Esophagus (tissue), 2 donors: ENCODE results near the gene ICAM1. TPM values are rescaled to one million over a fixed set of nuclear protein-coding genes. Genes with fewer than 3 reads are reported as not detected.
A peak's percentile ranks its signal among the peaks of the same experiment; 100 is the strongest.
"Not testable (repeated sequence)": the region's sequence is repeated elsewhere in the genome, so short reads cannot be mapped to it uniquely, and the experiment has no call there.

ENCODE experiments used
- H3K27ac ChIP-seq, 2 donors: one replicate each; pipeline ENCODE4 v1.5.1; 2013; ENCODE audit warnings: low read depth in 2 of 2, mild to moderate bottlenecking in 2 of 2, inconsistent platforms in 1 of 2, low read length in 1 of 2, moderate library complexity in 1 of 2
- H3K27me3 ChIP-seq, 2 donors: one replicate each; pipeline ENCODE4 v1.6.1; 2013; ENCODE audit warnings: low read length in 2 of 2, control low read depth in 1 of 2, mild to moderate bottlenecking in 1 of 2; ENCODE audit not compliant: insufficient read depth in 2 of 2, control insufficient read depth in 1 of 2
- H3K36me3 ChIP-seq, 2 donors: one replicate each; pipeline ENCODE4 v1.6.1; 2013; ENCODE audit warnings: low read length in 1 of 2; ENCODE audit not compliant: control insufficient read depth in 2 of 2, insufficient read depth in 2 of 2
- H3K4me1 ChIP-seq, 2 donors: one replicate each; pipeline ENCODE4 v1.6.1; 2013; ENCODE audit warnings: low read length in 1 of 2; ENCODE audit not compliant: control insufficient read depth in 2 of 2, insufficient read depth in 2 of 2
- H3K4me3 ChIP-seq, 2 donors: one replicate each; pipeline ENCODE4 v1.5.1; 2013; ENCODE audit warnings: low read length in 2 of 2, mild to moderate bottlenecking in 2 of 2, low read depth in 1 of 2, moderate library complexity in 1 of 2
- H3K9me3 ChIP-seq, 2 donors: one replicate each; pipeline ENCODE4 v1.6.1; 2013; ENCODE audit warnings: mild to moderate bottlenecking in 2 of 2, low read depth in 1 of 2, low read length in 1 of 2, moderate library complexity in 1 of 2; ENCODE audit not compliant: control insufficient read depth in 2 of 2, insufficient read depth in 1 of 2
- WGBS, 2 donors: extraction: QIAGEN DNeasy Blood & Tissue Kit; methylation state at CpG; one replicate each; pipeline ENCODE4 v1.1.7; 2013; 5-methylcytosine and 5-hydroxymethylcytosine counted together
- polyA plus RNA-seq, 2 donors: library from polyadenylated mRNA; stranded (reverse); fragments of 200-250 nt; gene quantifications; one replicate each; pipeline ENCODE4 v1.2.3, GENCODE V29; 2013
- donor health status: healthy with polysubstance abuse.
- donor health status: Bipolar disorder and iron deficiency.

The ICAM1 gene
- polyA plus RNA-seq, 2 donors: 4.8 to 8.8 TPM

DNA sequence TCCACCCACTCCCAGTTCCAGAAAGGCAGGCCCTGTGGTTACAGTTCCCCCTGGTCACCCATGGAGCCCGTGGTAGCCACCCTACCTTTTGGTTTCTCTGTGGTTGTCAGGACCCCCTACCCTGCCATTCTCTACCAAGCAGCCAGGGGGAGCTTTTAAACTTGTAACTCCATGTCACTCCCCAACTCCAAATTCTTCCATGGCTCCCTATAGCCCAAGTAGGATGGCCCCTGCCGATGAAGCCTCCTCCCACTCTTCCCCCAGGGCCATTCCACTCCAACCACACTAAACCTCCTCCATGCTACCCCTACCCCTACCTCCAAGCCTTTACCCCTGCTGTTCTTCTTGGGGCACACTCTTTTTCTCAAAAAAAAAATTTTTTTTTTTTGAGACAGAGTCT, 42.0 kb upstream of the ICAM1 start:
- H3K4me3 ChIP-seq: no peak overlapping the region
- 47 to 51% methylated on average over 2 of the region's 2 CpGs for WGBS, 2 donors
- H3K4me1 ChIP-seq: no peaks in the 10 kb centered on the region
- peak overlapping the region in 1 of 2 donors; percentile 45 for H3K27ac ChIP-seq
- H3K36me3 ChIP-seq: peaks cover 0 to 5% of the 10 kb centered on the region in 2 donors
- H3K27me3 ChIP-seq: no peaks in the 10 kb centered on the region
- H3K9me3 ChIP-seq: no peaks in the 10 kb centered on the region

DNA sequence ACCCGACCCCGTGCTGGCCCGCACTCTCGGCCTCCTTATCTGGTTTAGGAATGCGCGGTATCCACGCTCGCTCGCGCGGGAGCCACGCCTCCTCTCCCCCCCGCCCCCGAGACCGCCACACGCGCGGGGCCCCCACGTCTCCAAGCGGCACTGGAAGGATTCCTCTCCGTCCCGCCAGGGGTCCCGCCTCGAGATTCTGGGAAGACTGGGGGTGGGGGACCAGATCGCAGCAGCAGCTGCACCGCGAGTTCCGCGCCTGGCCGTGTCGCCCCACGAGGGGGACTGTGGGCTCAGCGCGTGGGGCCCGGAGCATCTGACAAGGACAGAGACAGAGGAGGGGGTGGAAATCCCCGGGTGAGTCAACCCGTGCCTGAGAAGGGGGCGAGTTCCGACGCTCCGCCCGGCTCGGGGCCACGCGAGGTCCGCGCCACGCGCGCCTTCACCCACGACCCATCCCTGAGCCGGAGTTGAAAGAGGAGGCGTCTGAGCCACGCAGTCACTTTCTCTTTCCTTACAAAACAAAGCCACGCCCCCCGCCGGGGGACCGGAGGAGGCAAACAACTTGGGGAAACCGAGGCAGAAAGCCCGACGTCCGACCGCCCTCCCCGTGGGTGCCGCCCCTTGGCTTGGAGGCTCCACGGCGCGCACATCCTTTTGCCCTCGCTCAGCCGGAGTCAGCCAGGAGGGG, 40.6 kb upstream of the ICAM1 start:
- no peaks in the 10 kb centered on the region for H3K9me3 ChIP-seq
- 1% methylated on average over 58 to 70 of the region's 70 CpGs for WGBS, 2 donors
- H3K36me3 ChIP-seq: no peaks in the 10 kb centered on the region
- peak overlapping the region; percentile 77 to 84 for H3K27ac ChIP-seq
- peak overlapping the region; percentile 65 to 88 for H3K4me3 ChIP-seq
- no peaks in the 10 kb centered on the region for H3K27me3 ChIP-seq
- no peaks in the 10 kb centered on the region for H3K4me1 ChIP-seq

DNA sequence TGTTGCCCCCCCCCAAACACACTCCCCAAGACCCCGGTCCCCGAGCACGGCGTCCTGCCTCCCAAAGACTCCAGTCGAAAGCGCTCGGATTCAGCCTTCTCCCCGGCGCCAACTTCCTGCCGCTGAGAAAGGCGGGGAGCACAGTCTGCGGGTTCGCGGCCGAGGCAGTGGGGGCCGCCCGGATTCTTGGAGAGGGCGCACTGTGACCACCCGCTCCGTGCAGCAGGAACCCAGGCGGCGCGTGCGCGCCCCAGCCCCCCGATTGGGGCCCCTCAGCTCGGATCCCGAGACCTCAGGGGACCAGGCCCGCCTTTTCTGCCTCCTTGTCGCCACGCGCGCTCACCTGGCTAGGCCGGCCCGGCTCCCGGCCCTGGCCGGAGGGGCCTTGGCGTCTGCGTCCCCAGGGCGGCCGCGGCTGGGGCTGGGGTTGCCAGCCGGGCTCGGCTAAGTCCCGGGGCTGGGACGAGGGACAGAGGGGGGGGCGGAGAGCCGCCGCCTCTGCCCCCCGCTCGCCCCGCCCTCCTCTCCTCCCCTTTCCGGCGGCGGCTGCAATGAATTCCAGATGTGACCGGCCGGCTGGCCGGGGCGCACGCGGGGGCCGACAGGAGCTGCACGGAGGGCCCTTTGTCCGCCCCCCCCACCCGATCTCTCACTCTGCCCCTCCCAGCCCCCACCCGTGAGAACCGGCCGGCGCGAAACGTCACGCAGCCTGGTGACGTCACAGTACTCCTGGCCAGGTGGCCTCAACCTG, 39.9 kb upstream of the ICAM1 start, which contains the start of gene S1PR2:
Gene S1PR2 (minus strand): TSS at position 471 of the 751 bp plus-strand sequence. CDS start 6,426 bp downstream, outside the sequence.
- Histone ChIP-seq H3K27me3 (no peaks in the 10 kb centered on the region), H3K9me3 (no peaks in the 10 kb centered on the region), H3K36me3 (no peaks in the 10 kb centered on the region), H3K27ac (peak within 1 kb of the TSS; percentile 77 to 84), H3K4me1 (no peaks in the 10 kb centered on the region), H3K4me3 (peak within 1 kb of the TSS; percentile 65 to 88)
- 0% methylated on average over 49 to 73 of the region's 73 CpGs for WGBS, 2 donors

DNA sequence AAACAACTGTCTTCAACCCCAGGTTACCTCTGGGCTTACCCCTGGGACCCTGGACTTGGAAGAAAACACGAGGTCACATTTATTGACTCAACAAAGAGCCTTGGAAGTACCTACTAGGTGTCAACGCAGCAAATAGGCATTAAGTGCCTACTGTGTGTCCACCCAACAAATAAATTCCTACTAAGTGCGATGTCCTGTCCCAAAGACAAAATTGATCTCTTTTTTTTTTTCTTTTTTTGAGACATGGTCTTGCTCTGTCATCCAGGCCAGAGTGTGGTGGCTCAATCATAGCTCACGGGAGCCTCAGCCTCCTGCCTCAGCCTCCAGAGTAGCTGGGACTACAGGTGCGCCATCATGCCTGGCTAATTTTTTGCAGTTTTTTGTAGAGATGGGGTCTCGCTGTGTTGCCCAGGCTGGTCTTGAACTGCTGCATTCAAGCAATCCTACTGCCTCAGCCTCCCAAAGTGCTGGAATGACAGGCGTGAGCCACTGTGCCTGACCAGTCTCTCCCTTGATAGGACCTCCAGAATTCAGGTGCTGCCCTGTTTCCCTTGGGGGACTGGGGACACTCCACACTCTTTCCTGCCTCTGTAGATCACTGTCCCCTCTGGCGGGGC, 39.2 kb upstream of the ICAM1 start:
- no peaks in the 10 kb centered on the region for H3K27me3 ChIP-seq
- H3K4me1 ChIP-seq: no peaks in the 10 kb centered on the region
- H3K27ac ChIP-seq: peak overlapping the region in 1 of 2 donors; percentile 39
- peak overlapping the region; percentile 65 to 88 for H3K4me3 ChIP-seq
- no peaks in the 10 kb centered on the region for H3K9me3 ChIP-seq
- H3K36me3 ChIP-seq: no peaks in the 10 kb centered on the region
- WGBS, 2 donors: 75 to 80% methylated on average over 8 of the region's 8 CpGs

DNA sequence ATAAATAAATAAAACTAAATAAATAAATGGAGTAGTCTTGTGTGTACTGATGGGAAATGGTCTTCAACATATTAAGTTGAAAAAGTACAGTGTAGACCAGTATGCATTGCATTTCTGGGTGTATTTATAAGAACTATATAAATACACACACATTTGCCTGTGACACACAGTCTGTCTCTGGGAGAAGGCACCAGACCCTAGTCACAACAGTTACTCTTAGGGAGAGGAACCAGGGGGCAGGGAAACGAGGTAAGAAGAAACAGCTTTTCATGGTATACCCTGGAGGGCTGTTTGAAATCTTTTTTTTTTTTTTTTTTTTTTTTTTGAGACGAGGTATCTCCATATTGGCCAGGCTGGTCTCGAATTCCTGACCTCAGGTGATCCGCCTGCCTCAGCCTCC, 37.0 kb upstream of the ICAM1 start:
- Histone ChIP-seq H3K4me1 (no peaks in the 10 kb centered on the region), H3K27ac (no peak overlapping the region), H3K4me3 (no peak overlapping the region), H3K9me3 (no peaks in the 10 kb centered on the region), H3K36me3 (no peaks in the 10 kb centered on the region), H3K27me3 (no peaks in the 10 kb centered on the region)
- WGBS, 2 donors: 73 to 84% methylated on average over 4 of the region's 4 CpGs

DNA sequence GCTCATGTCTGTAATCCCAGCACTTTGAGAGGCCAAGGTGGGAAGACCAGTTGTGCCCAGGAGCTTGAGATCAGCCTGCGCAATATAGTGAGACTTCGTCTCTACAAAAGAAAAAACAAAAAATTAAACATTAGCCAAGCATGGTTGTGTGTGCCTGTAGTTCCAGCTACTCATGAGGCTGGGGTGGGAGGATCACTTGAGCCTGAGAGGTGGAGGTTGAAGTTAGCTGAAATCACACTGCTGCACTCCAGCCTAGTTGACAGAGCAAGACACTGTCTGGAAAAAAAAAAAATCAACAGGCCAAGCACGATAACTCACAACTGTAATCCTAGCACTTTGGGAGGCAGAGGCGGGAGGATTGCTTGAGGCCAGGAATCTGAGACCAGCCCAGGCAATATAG, 35.9 kb upstream of the ICAM1 start:
- WGBS, 2 donors: 81 to 87% methylated on average over 4 of the region's 4 CpGs
- H3K4me1 ChIP-seq: no peaks in the 10 kb centered on the region

DNA sequence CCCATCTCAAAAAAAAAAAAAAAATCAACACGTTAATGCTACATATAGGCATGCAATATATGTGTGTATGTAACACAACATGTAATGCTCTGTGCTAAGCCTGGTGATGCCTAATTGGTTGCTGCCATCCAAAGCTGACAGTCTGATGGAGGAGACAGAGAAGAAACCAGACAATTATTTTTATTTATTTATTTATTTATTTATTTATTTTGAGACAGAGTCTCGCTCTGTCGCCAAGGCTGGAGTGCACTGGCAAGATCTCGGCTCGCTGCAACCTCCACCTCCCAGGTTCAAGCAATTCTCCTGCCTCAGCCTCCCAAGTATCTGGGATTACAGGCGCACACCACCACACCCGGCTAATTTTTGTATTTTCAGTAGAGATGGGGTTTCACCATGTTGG, 35.5 kb upstream of the ICAM1 start:
- not testable (repeated sequence) for H3K4me3 ChIP-seq, H3K36me3 ChIP-seq, H3K27me3 ChIP-seq, H3K9me3 ChIP-seq, H3K4me1 ChIP-seq, H3K27ac ChIP-seq
- 93 to 94% methylated on average over 7 of the region's 7 CpGs for WGBS, 2 donors

More for the DNA sequence above, 35.9 kb upstream of the ICAM1 start:
- Histone ChIP-seq H3K36me3 (no peaks in the 10 kb centered on the region), H3K9me3 (no peaks in the 10 kb centered on the region), H3K27ac (peak overlapping the region in 1 of 2 donors; percentile 13), H3K4me3 (no peak overlapping the region), H3K27me3 (no peaks in the 10 kb centered on the region)

DNA sequence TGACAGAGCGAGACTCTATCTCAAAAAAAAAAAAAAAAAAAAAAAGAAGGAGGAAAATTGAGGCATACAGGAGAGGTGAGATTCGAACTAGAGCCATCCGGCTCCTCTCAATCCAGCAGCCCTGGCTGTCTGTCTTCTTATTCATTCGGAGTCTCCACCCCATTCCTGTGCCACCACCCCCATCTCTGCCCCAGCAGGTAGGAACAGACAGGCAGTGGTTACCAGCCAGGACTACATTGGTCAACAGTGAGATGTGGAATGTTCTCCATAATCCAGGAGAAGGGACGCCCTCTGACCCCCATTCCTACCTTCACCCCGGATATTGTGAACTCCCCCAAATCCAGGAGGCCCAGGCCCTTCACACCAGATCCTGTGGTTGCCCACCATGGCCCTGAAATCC, 33.2 kb upstream of the ICAM1 start:
- Histone ChIP-seq H3K27me3 (no peaks in the 10 kb centered on the region), H3K36me3 (no peaks in the 10 kb centered on the region), H3K4me1 (no peaks in the 10 kb centered on the region), H3K9me3 (no peaks in the 10 kb centered on the region), H3K27ac (peak overlapping the region; percentile 34 to 53), H3K4me3 (no peak overlapping the region)
- WGBS, 2 donors: 80 to 85% methylated on average over 6 of the region's 6 CpGs

DNA sequence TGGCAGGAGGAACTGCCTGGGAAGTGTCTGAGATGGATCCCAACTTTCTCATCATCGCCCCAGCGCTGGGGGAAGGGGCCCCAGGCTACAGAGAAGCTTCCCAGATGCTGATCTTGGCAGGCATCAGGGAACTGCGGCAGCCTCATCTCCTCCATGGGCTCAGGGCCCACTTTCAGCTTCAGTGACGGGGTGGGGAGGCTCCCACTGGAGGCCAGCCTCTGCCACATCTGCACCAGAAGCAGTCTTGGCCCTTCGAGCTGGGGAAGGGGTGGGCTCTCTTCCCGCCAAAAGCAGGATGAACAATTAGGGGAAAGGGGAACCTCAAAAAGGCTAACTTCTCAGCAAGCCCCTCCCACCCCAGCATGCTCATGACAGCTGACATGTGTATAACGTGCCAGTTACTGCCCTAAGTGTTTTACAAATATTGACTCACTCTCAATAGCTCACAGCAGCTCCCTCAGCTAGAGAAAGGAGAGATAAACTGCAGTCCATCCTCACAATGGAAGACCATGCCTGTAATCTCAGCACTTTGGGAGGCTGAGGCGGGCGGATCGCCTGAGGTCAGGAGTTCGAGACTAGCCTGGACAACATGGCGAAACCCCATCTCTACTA, 32.6 kb upstream of the ICAM1 start:
- Histone ChIP-seq H3K36me3 (no peaks in the 10 kb centered on the region), H3K4me1 (no peaks in the 10 kb centered on the region), H3K27me3 (no peaks in the 10 kb centered on the region), H3K9me3 (no peaks in the 10 kb centered on the region), H3K4me3 (no peak overlapping the region), H3K27ac (peak overlapping the region in 1 of 2 donors; percentile 53)
- WGBS, 2 donors: 56 to 59% methylated on average over 12 of the region's 12 CpGs
